Measurements from ENCODE around the gene INPP4A. TPM values are rescaled to one million over a fixed set of nuclear protein-coding genes. Genes with fewer than 3 reads are reported as not detected.

The INPP4A gene
- total and polyA plus RNA-seq, 10 of the 15 experiments (the other 5 are each of a cell fraction or from before 2014, with no cell fraction given) = 4.7 to 62.3 (median 36.9) TPM

GRCh38 chr2:98515250-98515991 lies 70.8 kb downstream of the INPP4A start:
- BruUV-seq (replicated peaks) = no TSS peak
- no peaks in the 10 kb centered on the region for H4K20me1 ChIP-seq (ENCODE audit: control insufficient read depth, insufficient read depth)
- ChIA-PET SMC1A (ENCODE audit: uncharacterized antibody, unreplicated experiment) (interaction anchor here (1.0 to 3.0 kb wide), 11 partner anchors 10 to 102 kb away, joined by 3 to 13 read pairs (median 4); no protein-coding TSS in a partner anchor), CTCF (interaction anchor here (0.7 to 5.8 kb wide), 11 partner anchors 8 to 107 kb away, joined by 3 to 41 read pairs (median 6); no protein-coding TSS in a partner anchor), RAD21 (ENCODE audit: unreplicated experiment) (interaction anchor here (1.0 to 2.0 kb wide), 9 partner anchors 32 to 103 kb away, joined by 3 to 10 read pairs (median 3); no protein-coding TSS in a partner anchor), POLR2A (interaction anchor here (0.8 to 1.0 kb wide), 3 partner anchors 13 to 36 kb away, joined by 3 to 4 read pairs (median 3); no protein-coding TSS in a partner anchor)
- H3K4me2 ChIP-seq (ENCODE audit: control insufficient read depth, insufficient read depth) = no peak overlapping the region; the same call in 1 of the 2 replicates
- peaks cover 20% of the 10 kb centered on the region for H3K4me1 ChIP-seq (ENCODE audit: control insufficient read depth, insufficient read depth, low read length)
- H3K9me3 ChIP-seq (replicated peaks; ENCODE audit: control insufficient read depth, insufficient read depth, low read length) = no peaks in the 10 kb centered on the region
- intact Hi-C loops (cut with micrococcal nuclease; ENCODE audit: unreplicated experiment) = loop anchor here (5.0 kb wide), 1 partner anchor 68 kb away; no protein-coding TSS in a partner anchor
- no peak for TF ChIP-seq PML (IDR thresholded peaks at IDR 0.05; ENCODE audit: low read length)
- no peak for TF ChIP-seq SREBF1 (IDR thresholded peaks at IDR 0.05; ENCODE audit: low read length)
- no peak for TF ChIP-seq EP300 (IDR thresholded peaks at IDR 0.05; ENCODE audit: borderline replicate concordance in 1 of 2, control insufficient read depth in 1 of 2, low read depth in 2 of 2, low read length in 2 of 2)
- TF ChIP-seq IKZF2 (IDR thresholded peaks at IDR 0.05) = no peak
- no peak for TF ChIP-seq HDGF (IDR thresholded peaks at IDR 0.05)
- no peak for TF ChIP-seq EGR1 (IDR thresholded peaks at IDR 0.05; ENCODE audit: borderline replicate concordance in 1 of 2, low read depth in 2 of 2, low read length in 2 of 2)
- TF ChIP-seq SMC3 (IDR thresholded peaks at IDR 0.05; ENCODE audit: borderline replicate concordance, low read length) = no peak
- TF ChIP-seq JUND (IDR thresholded peaks at IDR 0.05; ENCODE audit: low read depth, low read length) = no peak
- TF ChIP-seq IKZF1 (conservative IDR thresholded peaks at IDR 0.05) = no peak
- TF ChIP-seq NR2C1 (IDR thresholded peaks at IDR 0.05) = no peak
- no peak for TF ChIP-seq BCL3 (IDR thresholded peaks at IDR 0.05; ENCODE audit: borderline replicate concordance, insufficient read depth, low read depth, low read length, poor library complexity, severe bottlenecking)
- TF ChIP-seq ZBTB33 (IDR thresholded peaks at IDR 0.05) = no peak
- no peak for TF ChIP-seq ZZZ3 (IDR thresholded peaks at IDR 0.05; ENCODE audit: control insufficient read depth, insufficient read length, low read depth)
- TF ChIP-seq RFX5 (IDR thresholded peaks at IDR 0.05; ENCODE audit: low read depth, low read length) = no peak
- no peak for TF ChIP-seq REST (IDR thresholded peaks at IDR 0.05; ENCODE audit: low read depth, low read length)
- TF ChIP-seq KDM1A (IDR thresholded peaks at IDR 0.05; ENCODE audit: borderline replicate concordance) = no peak
- DNase-seq (ENCODE audit: low read depth, low spot score) (no peak), ATAC-seq (peak; percentile 59), FAIRE-seq (no peak)
- H2AFZ ChIP-seq (ENCODE audit: control insufficient read depth, low read depth, low read length) = no peak overlapping the region
- H3K27ac ChIP-seq (ENCODE audit: control insufficient read depth, insufficient read depth) = peak overlapping the region; percentile 58; the same call in 1 of the 2 replicates
- H3K27me3 ChIP-seq (replicated peaks in 1 of 2; ENCODE audit: control insufficient read depth in 2 of 2, insufficient read depth in 2 of 2, low read length in 1 of 2) = no peaks in the 10 kb centered on the region
- WGBS (ENCODE audit: insufficient coverage, insufficient replicate concordance, low lambda C conversion rate, missing lambda C conversion rate) = 72% methylated on average over 12 of the region's 13 CpGs
- in situ Hi-C loops (cut with MboI) = no loop called here
- peaks cover 29% of the 10 kb centered on the region for H3K79me2 ChIP-seq (ENCODE audit: control insufficient read depth, insufficient read depth, low read length)
- H3K4me3 ChIP-seq = no peak overlapping the region
- no peak overlapping the region for H3K9ac ChIP-seq (ENCODE audit: control insufficient read depth, insufficient read depth, low read length)
- peaks cover 10 to 17% of the 10 kb centered on the region in 2 experiments for H3K36me3 ChIP-seq (ENCODE audit: control insufficient read depth in 2 of 2, insufficient read depth in 2 of 2, low read length in 1 of 2)

Measured in GM12878 (cell line).